ENCODE data around the gene GSTCD.

GSTCD gene

DNA sequence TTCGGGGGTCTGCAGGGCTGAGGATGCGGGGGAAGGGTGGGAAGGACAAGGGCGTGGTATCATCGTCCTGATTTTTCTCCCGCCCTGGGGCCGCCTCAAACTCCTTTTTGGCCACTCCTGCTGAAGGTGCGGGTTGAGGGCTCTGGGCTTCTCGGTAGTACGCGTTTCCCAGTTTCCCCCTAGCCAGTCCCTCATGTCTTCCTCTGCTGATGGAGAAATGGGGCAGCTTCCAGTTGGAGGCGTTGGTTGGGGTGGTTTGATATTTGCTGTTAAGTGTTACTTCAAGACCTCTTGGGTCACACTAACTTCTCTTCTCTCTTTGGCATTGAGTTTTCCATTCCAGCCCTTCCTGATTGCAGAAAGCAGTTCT is 482 bp downstream of the GSTCD start:
- H3K4me2 ChIP-seq, result peak overlapping the region; percentile 86
- H3K4me1 ChIP-seq (ENCODE audit: low read depth, poor library complexity, severe bottlenecking), result peaks cover 36% of the 10 kb centered on the region
- H4K20me1 ChIP-seq (ENCODE audit: insufficient read depth), result no peaks in the 10 kb centered on the region
- TF ChIP-seq CTCF (conservative IDR thresholded peaks at IDR 0.05; ENCODE audit: low read depth, low read length), result no peak
- H3K36me3 ChIP-seq (ENCODE audit: insufficient read depth), result no peaks in the 10 kb centered on the region
- H3K27me3 ChIP-seq (ENCODE audit: insufficient read depth, low read depth), result no peaks in the 10 kb centered on the region
- H3K4me3 ChIP-seq (IDR thresholded peaks at IDR 0.05; ENCODE audit: insufficient read depth, low read depth, low read length), result peak overlapping the region; percentile 8
- peaks cover 84% of the 10 kb centered on the region for H3K79me2 ChIP-seq (ENCODE audit: insufficient read depth, low read depth)
- peak overlapping the region; percentile 90 for H3K9ac ChIP-seq
- H2AFZ ChIP-seq (ENCODE audit: low read depth), result peak overlapping the region; percentile 93
- H3K27ac ChIP-seq, result peak overlapping the region; percentile 72

DNA sequence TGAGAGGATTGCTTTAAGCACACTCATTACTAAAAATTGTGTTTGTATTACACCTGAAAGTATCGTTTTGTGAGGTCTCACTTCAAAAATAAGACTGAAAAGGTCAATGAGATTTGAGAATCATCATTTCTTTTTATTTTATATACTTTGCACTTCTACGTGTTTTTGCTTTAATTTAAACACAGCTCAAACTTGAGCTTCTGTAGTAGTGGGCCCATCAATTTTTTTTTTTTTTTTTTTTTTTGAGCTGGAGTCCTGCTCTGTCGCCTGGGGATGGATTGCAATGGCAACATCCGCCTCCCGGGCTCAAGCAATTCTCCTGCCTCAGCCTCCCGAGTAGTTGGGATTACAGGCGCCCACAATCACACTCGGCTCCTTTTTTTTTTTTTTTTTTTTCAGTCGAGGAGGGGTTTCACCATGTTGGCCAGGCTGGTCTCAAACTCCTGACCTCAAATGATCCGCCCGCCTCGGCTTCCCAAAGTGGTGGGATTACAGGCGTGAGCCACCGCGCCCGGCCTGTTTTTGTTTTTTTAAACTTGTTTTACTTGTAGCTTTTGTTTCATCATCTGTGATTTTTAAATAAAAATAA is 1.5 kb downstream of the GSTCD start:
- Histone ChIP-seq H3K4me3 (IDR thresholded peaks at IDR 0.05; ENCODE audit: insufficient read depth, low read depth, low read length) (no peak overlapping the region), H3K4me2 (peak overlapping the region; percentile 86), H3K27me3 (ENCODE audit: insufficient read depth, low read depth) (no peaks in the 10 kb centered on the region), H4K20me1 (ENCODE audit: insufficient read depth) (no peaks in the 10 kb centered on the region), H3K9ac (no peak overlapping the region), H3K27ac (no peak overlapping the region), H3K79me2 (ENCODE audit: insufficient read depth, low read depth) (peaks cover 76% of the 10 kb centered on the region), H3K4me1 (ENCODE audit: low read depth, poor library complexity, severe bottlenecking) (peaks cover 42% of the 10 kb centered on the region), H2AFZ (ENCODE audit: low read depth) (no peak overlapping the region), H3K36me3 (ENCODE audit: insufficient read depth) (no peaks in the 10 kb centered on the region)
- TF ChIP-seq CTCF (conservative IDR thresholded peaks at IDR 0.05; ENCODE audit: low read depth, low read length), result no peak

DNA sequence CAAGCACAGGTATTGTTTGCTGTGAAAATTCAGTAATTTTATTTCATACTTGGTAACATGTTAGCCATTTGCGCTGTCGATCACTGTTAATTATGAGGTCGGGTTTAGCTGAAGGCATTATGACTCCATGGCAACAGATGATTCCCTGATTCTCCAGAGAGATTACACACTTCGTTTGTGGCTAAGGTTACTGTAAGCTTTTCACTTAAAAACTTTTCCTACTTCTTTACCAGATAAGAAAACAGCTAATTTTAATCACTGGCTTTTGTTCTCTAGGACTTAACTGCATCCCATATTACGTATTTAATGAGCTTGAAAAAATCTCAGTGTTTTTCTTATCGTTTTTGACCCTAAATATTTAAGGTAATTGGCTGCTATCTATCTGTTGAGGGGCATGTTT is 2.1 kb downstream of the GSTCD start:
- no peaks in the 10 kb centered on the region for H4K20me1 ChIP-seq (ENCODE audit: insufficient read depth)
- H3K4me2 ChIP-seq, result peak overlapping the region; percentile 22; the same call in 1 of the 2 replicates
- H3K79me2 ChIP-seq (ENCODE audit: insufficient read depth, low read depth), result peaks cover 70% of the 10 kb centered on the region
- H3K4me3 ChIP-seq (IDR thresholded peaks at IDR 0.05; ENCODE audit: insufficient read depth, low read depth, low read length), result no peak overlapping the region
- TF ChIP-seq CTCF (conservative IDR thresholded peaks at IDR 0.05; ENCODE audit: low read depth, low read length), result no peak
- no peak overlapping the region for H3K9ac ChIP-seq
- no peak overlapping the region for H2AFZ ChIP-seq (ENCODE audit: low read depth)
- no peaks in the 10 kb centered on the region for H3K27me3 ChIP-seq (ENCODE audit: insufficient read depth, low read depth)
- no peak overlapping the region for H3K27ac ChIP-seq
- H3K4me1 ChIP-seq (ENCODE audit: low read depth, poor library complexity, severe bottlenecking), result peaks cover 48% of the 10 kb centered on the region
- no peaks in the 10 kb centered on the region for H3K36me3 ChIP-seq (ENCODE audit: insufficient read depth)

DNA sequence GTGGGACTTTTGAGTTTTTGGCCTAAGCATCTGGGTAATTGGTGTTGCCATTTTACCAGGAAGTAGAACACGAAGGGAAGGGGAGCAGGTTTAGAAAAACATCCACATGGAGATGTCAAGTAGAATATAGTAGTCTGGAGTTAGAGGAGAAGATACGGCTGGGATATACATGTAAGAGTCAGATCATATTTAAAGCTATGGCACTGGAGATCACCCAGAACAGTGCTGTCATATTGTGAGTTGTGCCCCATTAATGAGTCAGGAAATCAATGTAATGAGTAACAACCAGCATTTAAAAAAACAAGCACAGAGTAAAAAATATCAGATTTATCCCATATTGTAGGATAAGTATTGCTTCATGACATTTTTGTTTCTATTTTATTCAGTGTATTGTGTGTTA is 4.2 kb downstream of the GSTCD start:
- no peak overlapping the region for H3K9ac ChIP-seq
- no peak overlapping the region for H3K4me2 ChIP-seq
- H3K4me3 ChIP-seq (IDR thresholded peaks at IDR 0.05; ENCODE audit: insufficient read depth, low read depth, low read length), result no peak overlapping the region
- no peak overlapping the region for H2AFZ ChIP-seq (ENCODE audit: low read depth)
- H4K20me1 ChIP-seq (ENCODE audit: insufficient read depth), result no peaks in the 10 kb centered on the region
- no peak for TF ChIP-seq CTCF (conservative IDR thresholded peaks at IDR 0.05; ENCODE audit: low read depth, low read length)
- peaks cover 39% of the 10 kb centered on the region for H3K4me1 ChIP-seq (ENCODE audit: low read depth, poor library complexity, severe bottlenecking)
- no peaks in the 10 kb centered on the region for H3K36me3 ChIP-seq (ENCODE audit: insufficient read depth)
- no peaks in the 10 kb centered on the region for H3K27me3 ChIP-seq (ENCODE audit: insufficient read depth, low read depth)
- H3K79me2 ChIP-seq (ENCODE audit: insufficient read depth, low read depth), result peaks cover 49% of the 10 kb centered on the region
- no peak overlapping the region for H3K27ac ChIP-seq
